ENCODE results near the gene CDY1B.
"Not testable (repeated sequence)": the region's sequence is repeated elsewhere in the genome, so short reads cannot be mapped to it uniquely, and the experiment has no call there.

CDY1B gene, protein sequence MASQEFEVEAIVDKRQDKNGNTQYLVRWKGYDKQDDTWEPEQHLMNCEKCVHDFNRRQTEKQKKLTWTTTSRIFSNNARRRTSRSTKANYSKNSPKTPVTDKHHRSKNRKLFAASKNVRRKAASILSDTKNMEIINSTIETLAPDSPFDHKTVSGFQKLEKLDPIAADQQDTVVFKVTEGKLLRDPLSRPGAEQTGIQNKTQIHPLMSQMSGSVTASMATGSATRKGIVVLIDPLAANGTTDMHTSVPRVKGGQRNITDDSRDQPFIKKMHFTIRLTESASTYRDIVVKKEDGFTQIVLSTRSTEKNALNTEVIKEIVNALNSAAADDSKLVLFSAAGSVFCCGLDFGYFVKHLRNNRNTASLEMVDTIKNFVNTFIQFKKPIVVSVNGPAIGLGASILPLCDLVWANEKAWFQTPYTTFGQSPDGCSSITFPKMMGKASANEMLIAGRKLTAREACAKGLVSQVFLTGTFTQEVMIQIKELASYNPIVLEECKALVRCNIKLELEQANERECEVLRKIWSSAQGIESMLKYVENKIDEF

DNA sequence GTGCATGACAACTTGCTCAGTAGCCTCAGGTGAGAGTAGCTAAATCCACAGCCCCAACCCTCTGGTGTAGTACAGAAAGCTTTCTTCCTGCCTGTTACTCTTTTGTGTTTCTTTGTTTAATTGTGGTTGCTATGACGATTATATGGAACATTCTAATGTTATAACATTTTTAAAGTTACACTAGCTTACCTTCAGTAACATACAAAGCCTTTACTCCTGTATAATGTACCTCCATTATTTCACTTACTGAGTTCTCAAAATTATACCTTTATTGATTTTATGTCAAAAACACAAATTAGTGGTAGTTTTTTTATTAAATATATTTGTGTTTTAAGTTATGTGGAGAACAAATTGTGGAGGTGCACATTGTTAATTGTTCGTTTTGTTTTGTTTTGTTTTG, at the start of gene CDY1B:
Gene CDY1B, minus strand, starts transcription at position 101 of the 400 bp plus-strand sequence. CDS start 331 bp downstream, outside the sequence.
- DNase-seq (ENCODE audit: extremely low read depth, low read depth) = not testable (repeated sequence)

DNA sequence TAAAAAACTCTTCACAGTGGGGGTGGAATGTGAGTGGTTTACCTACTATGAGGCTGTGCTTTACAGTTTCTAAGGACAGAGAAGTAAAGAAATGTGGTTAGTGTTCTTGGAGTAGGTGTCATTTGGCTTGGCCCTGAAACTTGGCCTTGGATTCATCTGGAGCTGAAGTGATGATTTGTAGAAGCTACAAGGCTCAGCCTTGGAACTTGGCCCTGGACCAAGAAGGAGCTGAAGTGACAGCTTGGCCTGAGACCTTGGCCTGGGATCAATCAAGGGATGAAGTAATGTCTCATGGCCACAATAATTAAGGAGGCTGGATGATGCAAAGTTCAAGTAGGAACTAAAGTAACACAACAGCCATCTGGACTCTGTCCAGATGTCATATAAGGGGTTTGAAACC, 1.7 kb upstream of the CDY1B start:
- DNase-seq (ENCODE audit: extremely low read depth, low read depth) = not testable (repeated sequence)

DNA sequence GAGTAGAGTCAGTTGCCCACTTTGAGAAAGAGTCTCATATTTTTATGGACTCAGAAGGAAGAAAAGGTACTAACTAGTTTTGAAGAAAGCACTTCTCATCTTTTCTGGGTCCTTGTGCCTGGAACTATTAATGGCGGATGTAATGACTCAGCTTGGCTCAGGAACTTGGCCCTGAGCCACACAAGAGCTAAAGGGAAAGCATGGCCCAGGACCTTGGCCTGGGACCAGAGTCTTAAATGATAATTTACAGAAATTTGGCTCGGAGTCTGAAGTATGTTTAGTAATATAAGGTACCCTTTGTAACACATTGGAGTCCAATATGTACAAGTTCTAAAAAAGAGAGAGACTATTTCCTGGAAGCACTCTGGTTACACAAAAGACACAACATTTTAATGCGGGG, 4.6 kb downstream of the CDY1B start:
- DNase-seq (ENCODE audit: extremely low read depth, low read depth) = not testable (repeated sequence)

DNA sequence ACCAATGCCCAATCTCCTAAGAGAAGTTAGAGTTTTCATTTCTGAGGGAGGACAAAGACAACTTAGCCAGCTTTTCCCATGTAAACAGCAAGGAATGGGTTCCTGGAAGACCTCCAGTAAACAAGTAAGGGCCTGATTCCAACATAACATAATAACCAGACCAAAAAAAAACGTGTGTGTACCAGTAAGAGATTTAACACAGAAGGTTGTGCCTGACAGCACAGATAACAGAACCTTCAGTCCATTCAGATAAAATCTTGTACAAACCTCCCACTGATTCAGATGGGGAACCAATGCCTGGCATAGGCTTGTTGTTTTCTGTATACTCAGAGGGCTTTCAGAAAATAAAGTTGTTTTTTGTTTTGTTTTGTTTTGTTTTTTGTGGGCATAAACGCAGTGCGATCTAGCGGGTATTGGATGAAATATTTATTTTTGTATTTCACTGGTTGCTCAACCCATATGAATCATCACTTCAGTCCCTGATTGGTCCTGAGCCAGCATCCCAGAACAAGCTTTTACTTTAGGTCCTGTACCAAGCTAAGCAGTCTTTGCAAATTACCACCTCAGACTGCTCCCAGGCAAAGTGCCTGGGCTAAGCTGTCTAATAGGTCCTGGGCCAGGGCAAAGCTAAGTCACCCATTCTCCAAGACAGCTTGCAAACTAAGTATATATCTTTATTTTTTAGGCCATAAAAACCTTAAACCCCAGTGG, 8.7 kb downstream of the CDY1B start:
- DNase-seq (ENCODE audit: extremely low read depth, low read depth) = not testable (repeated sequence)

DNA sequence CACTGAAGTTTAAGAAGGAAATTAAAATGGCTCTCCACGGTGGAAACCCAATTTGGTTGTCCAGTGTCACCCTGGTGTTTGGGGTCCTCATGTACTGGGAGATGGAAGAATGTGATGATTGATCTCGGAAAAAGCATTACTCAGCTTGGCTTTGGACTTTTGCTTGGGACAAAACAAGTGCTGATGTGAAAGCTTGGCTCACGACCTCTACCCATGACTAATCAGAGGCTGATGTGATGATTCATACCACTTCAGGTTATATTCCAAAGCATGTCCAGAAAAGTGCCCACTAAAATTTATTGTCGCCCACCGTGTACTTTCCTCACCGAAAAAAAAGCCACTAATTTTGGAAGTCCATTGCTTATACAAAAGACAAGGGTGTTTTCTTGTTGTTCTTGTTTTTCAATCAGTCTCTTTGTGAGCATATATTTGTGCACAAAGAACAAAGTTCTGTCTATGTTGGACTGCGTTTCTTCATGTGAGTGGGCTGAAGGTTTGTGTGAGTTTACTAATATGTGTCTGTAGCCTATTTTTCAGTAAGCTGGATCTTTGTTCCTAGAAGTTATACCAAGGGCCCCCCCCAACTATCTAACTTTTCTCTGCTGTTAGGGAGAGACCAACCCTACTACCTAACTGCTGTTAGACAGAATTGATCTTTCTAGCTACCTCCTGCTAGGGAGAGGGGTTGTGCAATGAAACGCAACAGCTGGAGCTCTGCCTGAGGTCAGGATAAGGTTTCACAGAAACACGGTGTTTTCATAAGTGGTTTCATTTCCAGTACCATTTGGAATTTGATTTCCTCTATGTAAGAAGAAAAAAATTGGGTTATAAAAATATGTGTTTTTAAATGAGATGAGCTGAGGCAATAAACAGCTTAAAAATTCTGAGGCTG, 21.4 kb downstream of the CDY1B start:
- DNase-seq (ENCODE audit: extremely low read depth, low read depth) = not testable (repeated sequence)

All from AG09319 (cell line).